ENCODE results near the gene MTO1.

DNA sequence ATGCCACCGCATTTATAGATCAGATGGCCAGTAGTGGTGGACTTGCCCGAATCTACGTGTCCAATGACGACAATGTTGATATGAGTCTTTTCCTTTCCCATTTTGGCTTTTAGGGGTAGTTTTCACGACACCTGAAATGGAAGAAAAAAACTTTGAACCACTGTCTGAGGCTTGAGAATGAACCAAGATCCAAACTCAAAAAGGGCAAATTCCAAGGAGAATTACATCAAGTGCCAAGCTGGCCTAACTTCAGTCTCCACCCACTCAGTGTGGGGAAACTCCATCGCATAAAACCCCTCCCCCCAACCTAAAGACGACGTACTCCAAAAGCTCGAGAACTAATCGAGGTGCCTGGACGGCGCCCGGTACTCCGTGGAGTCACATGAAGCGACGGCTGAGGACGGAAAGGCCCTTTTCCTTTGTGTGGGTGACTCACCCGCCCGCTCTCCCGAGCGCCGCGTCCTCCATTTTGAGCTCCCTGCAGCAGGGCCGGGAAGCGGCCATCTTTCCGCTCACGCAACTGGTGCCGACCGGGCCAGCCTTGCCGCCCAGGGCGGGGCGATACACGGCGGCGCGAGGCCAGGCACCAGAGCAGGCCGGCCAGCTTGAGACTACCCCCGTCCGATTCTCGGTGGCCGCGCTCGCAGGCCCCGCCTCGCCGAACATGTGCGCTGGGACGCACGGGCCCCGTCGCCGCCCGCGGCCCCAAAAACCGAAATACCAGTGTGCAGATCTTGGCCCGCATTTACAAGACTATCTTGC, 58.6 kb downstream of the MTO1 start:
- TF ChIP-seq CTCF (IDR thresholded peaks at IDR 0.05) (no peak), ZFX (IDR thresholded peaks at IDR 0.05; ENCODE audit: borderline replicate concordance) (no peak)
